ENCODE results near the gene TMEM121B. TPM values are rescaled to one million over a fixed set of nuclear protein-coding genes. Genes with fewer than 3 reads are reported as not detected.
A peak's percentile ranks its signal among the peaks of the same experiment; 100 is the strongest.

Gene TMEM121B
- total RNA-seq, 1 experiment from 2014 or later = 8.1 TPM

DNA sequence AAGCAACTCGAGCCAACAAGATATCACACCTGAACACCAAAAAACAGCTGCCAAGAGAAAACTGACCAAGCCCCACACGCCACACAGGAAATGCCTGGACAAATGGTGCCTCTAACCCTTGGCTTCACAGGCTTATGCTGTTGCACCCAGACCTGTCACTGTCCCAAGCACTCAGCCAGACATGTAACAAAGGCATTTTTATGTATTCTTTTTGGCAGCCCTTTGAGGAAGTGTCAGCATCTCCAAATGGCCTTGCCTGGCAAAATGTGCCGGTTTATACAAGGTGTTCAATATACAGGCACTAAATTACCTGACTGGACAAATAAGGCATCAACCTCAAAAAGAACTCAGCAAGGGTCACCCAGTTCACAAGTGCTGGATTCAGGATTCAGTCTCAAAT lies 31.8 kb upstream of the TMEM121B start:
- no peaks in the 10 kb centered on the region for H4K20me1 ChIP-seq (ENCODE audit: control insufficient read depth, insufficient read depth, insufficient read length)
- H2BK5ac ChIP-seq (ENCODE audit: insufficient read length, low read length) = no peak overlapping the region
- no peak overlapping the region for H2BK20ac ChIP-seq (ENCODE audit: low read depth, low read length, poor library complexity, severe bottlenecking)
- H2AFZ ChIP-seq (ENCODE audit: low read length) = no peak overlapping the region
- H2BK120ac ChIP-seq (ENCODE audit: low read depth, low read length, poor library complexity, severe bottlenecking) = no peak overlapping the region
- no CpG with 5 or more reads among the region's 3 CpGs for WGBS (ENCODE audit: extremely low coverage, insufficient read length, low lambda C conversion rate)
- Mint-ChIP-seq H3K27me3 (ENCODE audit: low read depth) (no peaks in the 10 kb centered on the region), H3K4me1 (peaks cover 0 to 14% of the 10 kb centered on the region in 2 experiments; a peak in 3 of 4 replicates), H3K36me3 (ENCODE audit: insufficient read depth in 1 of 3, low read depth in 3 of 3) (peaks cover 2 to 9% (median 4%) of the 10 kb centered on the region in 3 experiments; a peak in 5 of 7 replicates), H3K27ac (peak overlapping the region in 1 of 3 experiments; percentile 62; a peak in 2 of 7 replicates), H3K4me3 (no peak overlapping the region), H3K9me3 (no peaks in the 10 kb centered on the region)
- no peak overlapping the region for H4K5ac ChIP-seq (ENCODE audit: insufficient read length, low read depth, low read length)
- no peak overlapping the region for H4K8ac ChIP-seq (replicated peaks; ENCODE audit: insufficient read length, low read depth, low read length)
- no peak overlapping the region for H2BK15ac ChIP-seq (ENCODE audit: low read depth, low read length)
- H3K23ac ChIP-seq (ENCODE audit: insufficient read length, low read depth, low read length) = no peak overlapping the region
- H3K23me2 ChIP-seq (ENCODE audit: insufficient read length, low read depth, low read length, poor library complexity, severe bottlenecking) = no peaks in the 10 kb centered on the region
- no peak overlapping the region for H2BK12ac ChIP-seq (ENCODE audit: insufficient read length, low read depth, low read length)
- no peak for DNase-seq
- H3K56ac ChIP-seq (ENCODE audit: insufficient read length, low read depth, low read length) = no peak overlapping the region
- H3K4me1 ChIP-seq (ENCODE audit: insufficient read depth, low read length) = no peaks in the 10 kb centered on the region
- H3K27ac ChIP-seq (ENCODE audit: insufficient read length, low read depth, low read length) = no peak overlapping the region
- H3K27me3 ChIP-seq (ENCODE audit: insufficient read depth, low read length) = no peaks in the 10 kb centered on the region
- TF ChIP-seq, protein P1, sequence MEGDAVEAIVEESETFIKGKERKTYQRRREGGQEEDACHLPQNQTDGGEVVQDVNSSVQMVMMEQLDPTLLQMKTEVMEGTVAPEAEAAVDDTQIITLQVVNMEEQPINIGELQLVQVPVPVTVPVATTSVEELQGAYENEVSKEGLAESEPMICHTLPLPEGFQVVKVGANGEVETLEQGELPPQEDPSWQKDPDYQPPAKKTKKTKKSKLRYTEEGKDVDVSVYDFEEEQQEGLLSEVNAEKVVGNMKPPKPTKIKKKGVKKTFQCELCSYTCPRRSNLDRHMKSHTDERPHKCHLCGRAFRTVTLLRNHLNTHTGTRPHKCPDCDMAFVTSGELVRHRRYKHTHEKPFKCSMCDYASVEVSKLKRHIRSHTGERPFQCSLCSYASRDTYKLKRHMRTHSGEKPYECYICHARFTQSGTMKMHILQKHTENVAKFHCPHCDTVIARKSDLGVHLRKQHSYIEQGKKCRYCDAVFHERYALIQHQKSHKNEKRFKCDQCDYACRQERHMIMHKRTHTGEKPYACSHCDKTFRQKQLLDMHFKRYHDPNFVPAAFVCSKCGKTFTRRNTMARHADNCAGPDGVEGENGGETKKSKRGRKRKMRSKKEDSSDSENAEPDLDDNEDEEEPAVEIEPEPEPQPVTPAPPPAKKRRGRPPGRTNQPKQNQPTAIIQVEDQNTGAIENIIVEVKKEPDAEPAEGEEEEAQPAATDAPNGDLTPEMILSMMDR (conservative IDR thresholded peaks at IDR 0.05) = no peak
- no peak overlapping the region for H4K91ac ChIP-seq (ENCODE audit: insufficient read length, low read depth, low read length)
- no peak overlapping the region for H3T11ph ChIP-seq (ENCODE audit: low read length)
- peaks cover 6% of the 10 kb centered on the region for H3K79me1 ChIP-seq (ENCODE audit: insufficient read depth, low read depth, low read length, poor library complexity, severe bottlenecking)
- H3K79me2 ChIP-seq (ENCODE audit: insufficient read depth, low read length) = peaks cover 32% of the 10 kb centered on the region; the same call in 1 of the 2 replicates
- no peak overlapping the region for H3K9ac ChIP-seq (ENCODE audit: extremely low read depth, insufficient read length, low read length)
- H3K14ac ChIP-seq (ENCODE audit: insufficient read depth, low read length) = no peak overlapping the region
- no peak overlapping the region for H3K18ac ChIP-seq (ENCODE audit: insufficient read length, low read depth, low read length)
- H3K9me3 ChIP-seq (ENCODE audit: control insufficient read depth, low read depth, low read length) = no peaks in the 10 kb centered on the region
- H3K4me2 ChIP-seq (ENCODE audit: insufficient read depth, insufficient read length, low read length) = no peak overlapping the region
- H2AK5ac ChIP-seq (ENCODE audit: insufficient read length, low read length) = no peak overlapping the region
- no peak overlapping the region for H3K4ac ChIP-seq (ENCODE audit: low read depth, low read length)

Data from H9 (cell line).